ENCODE results near the gene EPB41L3.
"Not testable (repeated sequence)": the region's sequence is repeated elsewhere in the genome, so short reads cannot be mapped to it uniquely, and the experiment has no call there.

EPB41L3 gene

GRCh38 chr18:5543773-5544389, at the start of gene EPB41L3:
Gene EPB41L3, minus strand, starts transcription at chr18:5543997. Its CDS starts 54,814 bp downstream, at chr18:5489183.
- no peak for DNase-seq

- no peak for DNase-seq
These were observed 44.7 kb upstream of the EPB41L3 start for GRCh38 chr18:5588529-5588928.

GRCh38 chr18:5585653-5586052, 41.9 kb upstream of the EPB41L3 start:
- DNase-seq, result no peak

GRCh38 chr18:5584746-5585417, 41.1 kb upstream of the EPB41L3 start:
- no peak for DNase-seq

- DNase-seq, result no peak
These were observed 39.3 kb upstream of the EPB41L3 start for GRCh38 chr18:5582849-5583681.

- DNase-seq, result no peak
These were observed 38.3 kb upstream of the EPB41L3 start for GRCh38 chr18:5582076-5582475.

- DNase-seq, result no peak
These were observed 31.0 kb upstream of the EPB41L3 start for GRCh38 chr18:5574843-5575242.

- DNase-seq, result no peak
These were observed 27.9 kb upstream of the EPB41L3 start for GRCh38 chr18:5571666-5572065.

GRCh38 chr18:5570613-5571012, 26.8 kb upstream of the EPB41L3 start:
- not testable (repeated sequence) for DNase-seq

GRCh38 chr18:5568416-5568815, 24.6 kb upstream of the EPB41L3 start:
- DNase-seq, result no peak

GRCh38 chr18:5558851-5559250, 15.1 kb upstream of the EPB41L3 start:
- DNase-seq, result no peak

- no peak for DNase-seq
These were observed 12.6 kb upstream of the EPB41L3 start for GRCh38 chr18:5556310-5556974.

- DNase-seq, result no peak
These were observed 10.8 kb upstream of the EPB41L3 start for GRCh38 chr18:5554629-5555028.

GRCh38 chr18:5546660-5547059, 2.9 kb upstream of the EPB41L3 start:
- DNase-seq, result no peak

GRCh38 chr18:5543036-5543680, 639 bp downstream of the EPB41L3 start:
- DNase-seq, result no peak

GRCh38 chr18:5542515-5543035, 1.2 kb downstream of the EPB41L3 start:
- DNase-seq, result no peak

- DNase-seq, result no peak
These were observed 2.2 kb downstream of the EPB41L3 start for GRCh38 chr18:5541644-5542043.

- no peak for DNase-seq
These were observed 4.4 kb downstream of the EPB41L3 start for GRCh38 chr18:5539391-5539790.

- no peak for DNase-seq
These were observed 5.3 kb downstream of the EPB41L3 start for GRCh38 chr18:5538544-5538943.

GRCh38 chr18:5537860-5538259, 5.9 kb downstream of the EPB41L3 start:
- DNase-seq, result no peak

- no peak for DNase-seq
These were observed 9.0 kb downstream of the EPB41L3 start for GRCh38 chr18:5534845-5535244.

GRCh38 chr18:5532066-5532465, 11.7 kb downstream of the EPB41L3 start:
- no peak for DNase-seq

Measured in activated naive CD4-positive, alpha-beta T cell treated with Interleukin-2 at 50 U/mL for 16 hours (primary cell).